ENCODE measurements around the gene TM9SF1. TPM values are rescaled to one million over a fixed set of nuclear protein-coding genes. Genes with fewer than 3 reads are reported as not detected.
A peak's percentile ranks its signal among the peaks of the same experiment; 100 is the strongest.

Gene TM9SF1
- total and polyA plus RNA-seq, 2 of the 13 experiments (the other 11 are each of a cell fraction or from before 2014, with no cell fraction given) = 83.2 to 110 TPM

GRCh38 chr14:24160850-24161804 lies 34.1 kb downstream of the TM9SF1 start, which contains the start of gene IRF9 (continued):
- TF ChIP-seq BHLHE40 (IDR thresholded peaks at IDR 0.05; ENCODE audit: low read length) (peak; percentile 79), ZNF746 (CRISPR knock-in tag; IDR thresholded peaks at IDR 0.05) (peak; percentile 84), CAMTA2 (CRISPR knock-in tag; IDR thresholded peaks at IDR 0.05; ENCODE audit: borderline replicate concordance) (peak; percentile 84; the same call in 1 of the 2 replicates), DNMT3B (CRISPR knock-in tag; conservative IDR thresholded peaks at IDR 0.05) (peak; percentile 100), PPARG (CRISPR knock-in tag; conservative IDR thresholded peaks at IDR 0.05) (peak; percentile 93), ETV5 (CRISPR knock-in tag; IDR thresholded peaks at IDR 0.05; ENCODE audit: borderline replicate concordance) (peak; percentile 87)
- TF ChIP-seq, protein P1, sequence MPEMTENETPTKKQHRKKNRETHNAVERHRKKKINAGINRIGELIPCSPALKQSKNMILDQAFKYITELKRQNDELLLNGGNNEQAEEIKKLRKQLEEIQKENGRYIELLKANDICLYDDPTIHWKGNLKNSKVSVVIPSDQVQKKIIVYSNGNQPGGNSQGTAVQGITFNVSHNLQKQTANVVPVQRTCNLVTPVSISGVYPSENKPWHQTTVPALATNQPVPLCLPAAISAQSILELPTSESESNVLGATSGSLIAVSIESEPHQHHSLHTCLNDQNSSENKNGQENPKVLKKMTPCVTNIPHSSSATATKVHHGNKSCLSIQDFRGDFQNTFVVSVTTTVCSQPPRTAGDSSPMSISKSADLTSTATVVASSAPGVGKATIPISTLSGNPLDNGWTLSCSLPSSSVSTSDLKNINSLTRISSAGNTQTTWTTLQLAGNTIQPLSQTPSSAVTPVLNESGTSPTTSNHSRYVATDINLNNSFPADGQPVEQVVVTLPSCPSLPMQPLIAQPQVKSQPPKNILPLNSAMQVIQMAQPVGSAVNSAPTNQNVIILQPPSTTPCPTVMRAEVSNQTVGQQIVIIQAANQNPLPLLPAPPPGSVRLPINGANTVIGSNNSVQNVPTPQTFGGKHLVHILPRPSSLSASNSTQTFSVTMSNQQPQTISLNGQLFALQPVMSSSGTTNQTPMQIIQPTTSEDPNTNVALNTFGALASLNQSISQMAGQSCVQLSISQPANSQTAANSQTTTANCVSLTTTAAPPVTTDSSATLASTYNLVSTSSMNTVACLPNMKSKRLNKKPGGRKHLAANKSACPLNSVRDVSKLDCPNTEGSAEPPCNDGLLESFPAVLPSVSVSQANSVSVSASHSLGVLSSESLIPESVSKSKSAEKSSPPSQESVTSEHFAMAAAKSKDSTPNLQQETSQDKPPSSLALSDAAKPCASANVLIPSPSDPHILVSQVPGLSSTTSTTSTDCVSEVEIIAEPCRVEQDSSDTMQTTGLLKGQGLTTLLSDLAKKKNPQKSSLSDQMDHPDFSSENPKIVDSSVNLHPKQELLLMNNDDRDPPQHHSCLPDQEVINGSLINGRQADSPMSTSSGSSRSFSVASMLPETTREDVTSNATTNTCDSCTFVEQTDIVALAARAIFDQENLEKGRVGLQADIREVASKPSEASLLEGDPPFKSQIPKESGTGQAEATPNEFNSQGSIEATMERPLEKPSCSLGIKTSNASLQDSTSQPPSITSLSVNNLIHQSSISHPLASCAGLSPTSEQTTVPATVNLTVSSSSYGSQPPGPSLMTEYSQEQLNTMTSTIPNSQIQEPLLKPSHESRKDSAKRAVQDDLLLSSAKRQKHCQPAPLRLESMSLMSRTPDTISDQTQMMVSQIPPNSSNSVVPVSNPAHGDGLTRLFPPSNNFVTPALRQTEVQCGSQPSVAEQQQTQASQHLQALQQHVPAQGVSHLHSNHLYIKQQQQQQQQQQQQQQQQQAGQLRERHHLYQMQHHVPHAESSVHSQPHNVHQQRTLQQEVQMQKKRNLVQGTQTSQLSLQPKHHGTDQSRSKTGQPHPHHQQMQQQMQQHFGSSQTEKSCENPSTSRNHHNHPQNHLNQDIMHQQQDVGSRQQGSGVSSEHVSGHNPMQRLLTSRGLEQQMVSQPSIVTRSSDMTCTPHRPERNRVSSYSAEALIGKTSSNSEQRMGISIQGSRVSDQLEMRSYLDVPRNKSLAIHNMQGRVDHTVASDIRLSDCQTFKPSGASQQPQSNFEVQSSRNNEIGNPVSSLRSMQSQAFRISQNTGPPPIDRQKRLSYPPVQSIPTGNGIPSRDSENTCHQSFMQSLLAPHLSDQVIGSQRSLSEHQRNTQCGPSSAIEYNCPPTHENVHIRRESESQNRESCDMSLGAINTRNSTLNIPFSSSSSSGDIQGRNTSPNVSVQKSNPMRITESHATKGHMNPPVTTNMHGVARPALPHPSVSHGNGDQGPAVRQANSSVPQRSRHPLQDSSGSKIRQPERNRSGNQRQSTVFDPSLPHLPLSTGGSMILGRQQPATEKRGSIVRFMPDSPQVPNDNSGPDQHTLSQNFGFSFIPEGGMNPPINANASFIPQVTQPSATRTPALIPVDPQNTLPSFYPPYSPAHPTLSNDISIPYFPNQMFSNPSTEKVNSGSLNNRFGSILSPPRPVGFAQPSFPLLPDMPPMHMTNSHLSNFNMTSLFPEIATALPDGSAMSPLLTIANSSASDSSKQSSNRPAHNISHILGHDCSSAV (CRISPR knock-in tag; IDR thresholded peaks at IDR 0.05; ENCODE audit: borderline replicate concordance) = peak; percentile 86; the same call in 1 of the 2 replicates
- TF ChIP-seq, protein P2, sequence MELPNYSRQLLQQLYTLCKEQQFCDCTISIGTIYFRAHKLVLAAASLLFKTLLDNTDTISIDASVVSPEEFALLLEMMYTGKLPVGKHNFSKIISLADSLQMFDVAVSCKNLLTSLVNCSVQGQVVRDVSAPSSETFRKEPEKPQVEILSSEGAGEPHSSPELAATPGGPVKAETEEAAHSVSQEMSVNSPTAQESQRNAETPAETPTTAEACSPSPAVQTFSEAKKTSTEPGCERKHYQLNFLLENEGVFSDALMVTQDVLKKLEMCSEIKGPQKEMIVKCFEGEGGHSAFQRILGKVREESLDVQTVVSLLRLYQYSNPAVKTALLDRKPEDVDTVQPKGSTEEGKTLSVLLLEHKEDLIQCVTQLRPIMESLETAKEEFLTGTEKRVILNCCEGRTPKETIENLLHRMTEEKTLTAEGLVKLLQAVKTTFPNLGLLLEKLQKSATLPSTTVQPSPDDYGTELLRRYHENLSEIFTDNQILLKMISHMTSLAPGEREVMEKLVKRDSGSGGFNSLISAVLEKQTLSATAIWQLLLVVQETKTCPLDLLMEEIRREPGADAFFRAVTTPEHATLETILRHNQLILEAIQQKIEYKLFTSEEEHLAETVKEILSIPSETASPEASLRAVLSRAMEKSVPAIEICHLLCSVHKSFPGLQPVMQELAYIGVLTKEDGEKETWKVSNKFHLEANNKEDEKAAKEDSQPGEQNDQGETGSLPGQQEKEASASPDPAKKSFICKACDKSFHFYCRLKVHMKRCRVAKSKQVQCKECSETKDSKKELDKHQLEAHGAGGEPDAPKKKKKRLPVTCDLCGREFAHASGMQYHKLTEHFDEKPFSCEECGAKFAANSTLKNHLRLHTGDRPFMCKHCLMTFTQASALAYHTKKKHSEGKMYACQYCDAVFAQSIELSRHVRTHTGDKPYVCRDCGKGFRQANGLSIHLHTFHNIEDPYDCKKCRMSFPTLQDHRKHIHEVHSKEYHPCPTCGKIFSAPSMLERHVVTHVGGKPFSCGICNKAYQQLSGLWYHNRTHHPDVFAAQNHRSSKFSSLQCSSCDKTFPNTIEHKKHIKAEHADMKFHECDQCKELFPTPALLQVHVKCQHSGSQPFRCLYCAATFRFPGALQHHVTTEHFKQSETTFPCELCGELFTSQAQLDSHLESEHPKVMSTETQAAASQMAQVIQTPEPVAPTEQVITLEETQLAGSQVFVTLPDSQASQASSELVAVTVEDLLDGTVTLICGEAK (IDR thresholded peaks at IDR 0.05) = no peak
- TF ChIP-seq, protein P2 (CRISPR knock-in tag; IDR thresholded peaks at IDR 0.05) = peak; percentile 53; the same call in 1 of the 2 replicates
